Lung (tissue), 12 donors: Measurements from ENCODE around the gene BMP8B. TPM values are rescaled to one million over a fixed set of nuclear protein-coding genes. Genes with fewer than 3 reads are reported as not detected.

Experiments used
- ATAC-seq: fragments of 200-7000 bp; cut with Tn5 transposase; one replicate; pipeline ENCODE4 v1.9.1; 2020; ENCODE audit warnings: moderate number of reproducible peaks; ENCODE audit not compliant: insufficient read depth, low FRiP score
- DNase-seq, 3 donors: peaks; one replicate each; pipeline ENCODE4 v3.0.0-alpha.2; 2013 to 2017
- H3K27ac ChIP-seq, 2 donors: one replicate each; pipeline ENCODE4 v1.5.1; 2013; ENCODE audit warnings: mild to moderate bottlenecking in 2 of 2, moderate library complexity in 2 of 2, control low read depth in 1 of 2, inconsistent platforms in 1 of 2, low read depth in 1 of 2, low read length in 1 of 2
- H3K27me3 ChIP-seq, 3 donors: one replicate each; pipeline ENCODE4 v1.5.1; 2013; ENCODE audit warnings: low read length in 2 of 3; ENCODE audit not compliant: control insufficient read depth in 3 of 3, insufficient read depth in 3 of 3
- H3K36me3 ChIP-seq, 4 donors: one replicate each; pipeline ENCODE4 v1.5.1; 2013; ENCODE audit warnings: low read length in 4 of 4, mild to moderate bottlenecking in 1 of 4, moderate library complexity in 1 of 4; ENCODE audit not compliant: control insufficient read depth in 4 of 4, insufficient read depth in 4 of 4
- H3K4me1 ChIP-seq, 5 donors: one replicate each; pipeline ENCODE4 v1.5.1; 2013; ENCODE audit warnings: low read length in 5 of 5, mild to moderate bottlenecking in 2 of 5, moderate library complexity in 1 of 5; ENCODE audit not compliant: control insufficient read depth in 5 of 5, insufficient read depth in 5 of 5
- H3K4me3 ChIP-seq: one replicate; pipeline ENCODE4 v1.5.1; 2013; ENCODE audit warnings: mild to moderate bottlenecking, control low read depth, moderate library complexity
- H3K9ac ChIP-seq, 2 donors: one replicate each; pipeline ENCODE4 v1.5.1; 2013; ENCODE audit warnings: low read length in 2 of 2, control low read depth in 1 of 2; ENCODE audit not compliant: insufficient read depth in 1 of 2
- H3K9me3 ChIP-seq, 4 donors: one replicate each; pipeline ENCODE4 v1.5.1; 2013; ENCODE audit warnings: low read length in 3 of 4, mild to moderate bottlenecking in 1 of 4, moderate library complexity in 1 of 4; ENCODE audit not compliant: control insufficient read depth in 4 of 4, insufficient read depth in 3 of 4
- WGBS, 2 donors: extraction: QIAGEN DNeasy Blood & Tissue Kit; methylation state at CpG; one replicate each; pipeline ENCODE4 v1.1.7; 2013; 5-methylcytosine and 5-hydroxymethylcytosine counted together
- polyA plus RNA-seq, 2 donors: library from polyadenylated mRNA; stranded (reverse); fragments of 200-250 nt; gene quantifications; one replicate each; pipeline ENCODE4 v1.2.1, GENCODE V29; 2013
- total RNA-seq, 2 donors: library from RNA; depleted of rRNA in 1 of 2; stranded (reverse); fragments of >200 nt in 1 of 2; gene quantifications; one replicate each; pipeline ENCODE4 v1.2.1, GENCODE V29; 2014 to 2021
- TF ChIP-seq, protein P1 (sequence below): IDR thresholded peaks from 2 replicates; pipeline ENCODE4 v1.5.1; 2012; ENCODE audit warnings: mild to moderate bottlenecking; ENCODE audit errors: control extremely low read depth, extremely low read depth
- donor health status: control.
- donor health status: control.
- donor health status: Bipolar disorder and iron deficiency.
- donor health status: healthy.
- donor health status: DM: yes; HTN: yes; CAD: no.

Gene BMP8B
- total and polyA plus RNA-seq, 4 donors = 0.63 to 4.9 (median 0.90) TPM

DNA sequence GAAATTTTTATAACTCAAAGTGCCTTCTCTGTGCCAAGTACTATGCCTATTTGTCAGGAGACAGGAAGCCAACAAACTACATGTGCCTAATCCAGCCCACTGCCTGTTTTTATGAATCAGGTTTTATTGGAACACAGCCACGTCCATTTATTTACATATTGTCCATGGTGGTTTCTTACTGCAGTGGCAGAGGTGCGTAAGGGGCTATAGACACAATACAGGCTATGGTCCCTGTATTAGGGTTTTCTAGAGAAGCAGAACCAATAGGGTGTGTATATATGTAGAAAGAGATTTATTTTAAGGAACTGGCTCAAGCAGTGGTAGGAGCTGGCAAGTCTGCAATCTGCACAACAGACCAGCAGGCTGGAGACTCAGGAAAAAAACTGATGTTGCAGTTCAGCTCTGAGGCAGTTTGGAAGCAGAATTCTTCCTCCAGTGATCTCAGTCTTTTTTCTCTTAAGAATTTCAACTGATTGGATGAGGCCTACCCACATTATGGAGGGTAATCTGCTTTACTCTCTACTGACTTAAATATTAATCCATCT is 34.6 kb downstream of the BMP8B start:
- ATAC-seq = no peak
- H3K36me3 ChIP-seq = peaks cover 20 to 69% (median 31%) of the 10 kb centered on the region in 4 donors
- no peak overlapping the region for H3K27ac ChIP-seq
- H3K4me1 ChIP-seq = no peaks in the 10 kb centered on the region
- no peaks in the 10 kb centered on the region for H3K9me3 ChIP-seq
- DNase-seq = no peak
- no peaks in the 10 kb centered on the region for H3K27me3 ChIP-seq
- H3K9ac ChIP-seq = no peak overlapping the region
- WGBS, 2 donors = 74 to 78% methylated on average over 2 of the region's 2 CpGs
- TF ChIP-seq, protein P1, sequence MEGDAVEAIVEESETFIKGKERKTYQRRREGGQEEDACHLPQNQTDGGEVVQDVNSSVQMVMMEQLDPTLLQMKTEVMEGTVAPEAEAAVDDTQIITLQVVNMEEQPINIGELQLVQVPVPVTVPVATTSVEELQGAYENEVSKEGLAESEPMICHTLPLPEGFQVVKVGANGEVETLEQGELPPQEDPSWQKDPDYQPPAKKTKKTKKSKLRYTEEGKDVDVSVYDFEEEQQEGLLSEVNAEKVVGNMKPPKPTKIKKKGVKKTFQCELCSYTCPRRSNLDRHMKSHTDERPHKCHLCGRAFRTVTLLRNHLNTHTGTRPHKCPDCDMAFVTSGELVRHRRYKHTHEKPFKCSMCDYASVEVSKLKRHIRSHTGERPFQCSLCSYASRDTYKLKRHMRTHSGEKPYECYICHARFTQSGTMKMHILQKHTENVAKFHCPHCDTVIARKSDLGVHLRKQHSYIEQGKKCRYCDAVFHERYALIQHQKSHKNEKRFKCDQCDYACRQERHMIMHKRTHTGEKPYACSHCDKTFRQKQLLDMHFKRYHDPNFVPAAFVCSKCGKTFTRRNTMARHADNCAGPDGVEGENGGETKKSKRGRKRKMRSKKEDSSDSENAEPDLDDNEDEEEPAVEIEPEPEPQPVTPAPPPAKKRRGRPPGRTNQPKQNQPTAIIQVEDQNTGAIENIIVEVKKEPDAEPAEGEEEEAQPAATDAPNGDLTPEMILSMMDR = no peak
- no peak overlapping the region for H3K4me3 ChIP-seq

DNA sequence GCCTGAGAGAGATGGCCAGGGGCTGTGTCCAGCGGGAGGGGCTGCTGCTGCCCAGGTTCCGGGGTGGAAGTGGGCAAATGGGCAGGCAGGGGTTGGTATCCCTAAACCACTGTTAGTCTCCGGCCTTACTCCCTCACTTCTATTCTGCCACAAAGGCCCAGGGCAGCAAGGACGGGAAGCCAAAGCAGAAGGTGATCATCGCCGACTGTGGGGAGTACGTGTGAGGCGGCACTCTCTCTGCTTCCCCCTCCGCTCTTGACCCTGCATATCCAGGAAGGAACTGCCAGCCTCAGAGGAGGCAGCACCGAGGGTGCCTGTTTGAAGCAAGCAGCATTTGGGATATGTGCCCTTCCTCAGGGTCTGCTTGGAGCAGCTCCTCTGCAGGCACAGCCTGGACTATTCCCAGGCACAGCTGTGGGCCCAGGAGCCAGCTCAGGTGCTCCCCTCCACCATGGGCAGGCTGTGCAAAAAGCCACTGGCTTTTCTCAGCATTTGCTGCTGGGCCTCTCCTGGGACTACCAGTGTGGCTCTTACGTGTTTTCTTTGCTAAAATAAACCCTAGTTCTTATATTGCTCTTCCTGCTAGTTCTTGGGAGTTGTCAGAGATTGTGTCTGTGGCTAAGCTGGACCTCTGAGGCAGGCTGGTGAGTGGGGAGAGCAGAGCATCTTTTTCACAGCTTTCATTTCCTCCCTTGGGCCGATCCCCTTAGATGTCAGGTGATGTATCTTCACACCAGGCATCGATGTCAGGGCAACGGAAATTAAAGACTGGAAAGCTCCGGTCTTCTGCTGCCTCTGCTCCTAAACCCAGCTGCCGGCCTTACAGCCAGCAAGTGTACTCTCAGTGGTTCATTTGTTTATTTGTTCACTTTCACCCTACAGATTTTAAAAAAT is 35.3 kb downstream of the BMP8B start:
- H3K4me1 ChIP-seq = no peaks in the 10 kb centered on the region
- no peak overlapping the region for H3K4me3 ChIP-seq
- peaks cover 20 to 69% (median 35%) of the 10 kb centered on the region in 4 donors for H3K36me3 ChIP-seq
- H3K9me3 ChIP-seq = no peaks in the 10 kb centered on the region
- ATAC-seq (no peak), DNase-seq (no peak)
- TF ChIP-seq, protein P1 = no peak
- no peak overlapping the region for H3K27ac ChIP-seq
- H3K27me3 ChIP-seq = no peaks in the 10 kb centered on the region
- WGBS, 2 donors = 94 to 95% methylated on average over 16 of the region's 16 CpGs
- no peak overlapping the region for H3K9ac ChIP-seq

DNA sequence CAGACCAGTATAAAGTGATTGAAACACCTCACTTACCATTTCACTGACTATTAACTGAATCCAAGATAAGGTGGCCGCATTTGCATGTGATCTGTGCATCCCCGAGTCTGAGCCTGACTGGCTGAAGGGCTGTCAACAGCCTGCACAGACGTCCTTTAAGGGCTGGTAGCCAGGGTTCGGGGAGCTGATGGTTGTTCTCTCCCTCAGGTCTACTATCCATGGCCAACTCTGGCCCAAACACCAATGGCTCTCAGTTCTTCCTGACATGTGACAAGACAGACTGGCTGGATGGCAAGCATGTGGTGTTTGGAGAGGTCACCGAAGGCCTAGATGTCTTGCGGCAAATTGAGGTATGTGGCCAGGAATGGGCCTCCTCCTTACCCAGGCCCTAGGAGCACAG is 36.0 kb downstream of the BMP8B start:
- no peak overlapping the region for H3K4me3 ChIP-seq
- ATAC-seq (no peak), DNase-seq (no peak)
- peaks cover 20 to 68% (median 35%) of the 10 kb centered on the region in 4 donors for H3K36me3 ChIP-seq
- H3K9ac ChIP-seq = no peak overlapping the region
- H3K4me1 ChIP-seq = no peaks in the 10 kb centered on the region
- H3K27ac ChIP-seq = no peak overlapping the region
- WGBS, 2 donors = 94 to 96% methylated on average over 6 of the region's 6 CpGs
- H3K27me3 ChIP-seq = no peaks in the 10 kb centered on the region
- H3K9me3 ChIP-seq = no peaks in the 10 kb centered on the region
- TF ChIP-seq, protein P1 = no peak
